Esophagus (tissue), 2 donors: ENCODE results near the gene ITGBL1. TPM values are rescaled to one million over a fixed set of nuclear protein-coding genes. Genes with fewer than 3 reads are reported as not detected.

Experiments used
- H3K27ac ChIP-seq, 2 donors: one replicate each; pipeline ENCODE4 v1.5.1; 2013; ENCODE audit warnings: low read depth in 2 of 2, mild to moderate bottlenecking in 2 of 2, inconsistent platforms in 1 of 2, low read length in 1 of 2, moderate library complexity in 1 of 2
- H3K27me3 ChIP-seq, 2 donors: one replicate each; pipeline ENCODE4 v1.6.1; 2013; ENCODE audit warnings: low read length in 2 of 2, control low read depth in 1 of 2, mild to moderate bottlenecking in 1 of 2; ENCODE audit not compliant: insufficient read depth in 2 of 2, control insufficient read depth in 1 of 2
- H3K36me3 ChIP-seq, 2 donors: one replicate each; pipeline ENCODE4 v1.6.1; 2013; ENCODE audit warnings: low read length in 1 of 2; ENCODE audit not compliant: control insufficient read depth in 2 of 2, insufficient read depth in 2 of 2
- H3K4me1 ChIP-seq, 2 donors: one replicate each; pipeline ENCODE4 v1.6.1; 2013; ENCODE audit warnings: low read length in 1 of 2; ENCODE audit not compliant: control insufficient read depth in 2 of 2, insufficient read depth in 2 of 2
- H3K4me3 ChIP-seq, 2 donors: one replicate each; pipeline ENCODE4 v1.5.1; 2013; ENCODE audit warnings: low read length in 2 of 2, mild to moderate bottlenecking in 2 of 2, low read depth in 1 of 2, moderate library complexity in 1 of 2
- H3K9me3 ChIP-seq, 2 donors: one replicate each; pipeline ENCODE4 v1.6.1; 2013; ENCODE audit warnings: mild to moderate bottlenecking in 2 of 2, low read depth in 1 of 2, low read length in 1 of 2, moderate library complexity in 1 of 2; ENCODE audit not compliant: control insufficient read depth in 2 of 2, insufficient read depth in 1 of 2
- WGBS, 2 donors: extraction: QIAGEN DNeasy Blood & Tissue Kit; methylation state at CpG; one replicate each; pipeline ENCODE4 v1.1.7; 2013; 5-methylcytosine and 5-hydroxymethylcytosine counted together
- polyA plus RNA-seq, 2 donors: library from polyadenylated mRNA; stranded (reverse); fragments of 200-250 nt; gene quantifications; one replicate each; pipeline ENCODE4 v1.2.3, GENCODE V29; 2013
- donor health status: healthy with polysubstance abuse.
- donor health status: Bipolar disorder and iron deficiency.

The ITGBL1 gene
- polyA plus RNA-seq, 2 donors, result 0.96 to 1.0 TPM

DNA sequence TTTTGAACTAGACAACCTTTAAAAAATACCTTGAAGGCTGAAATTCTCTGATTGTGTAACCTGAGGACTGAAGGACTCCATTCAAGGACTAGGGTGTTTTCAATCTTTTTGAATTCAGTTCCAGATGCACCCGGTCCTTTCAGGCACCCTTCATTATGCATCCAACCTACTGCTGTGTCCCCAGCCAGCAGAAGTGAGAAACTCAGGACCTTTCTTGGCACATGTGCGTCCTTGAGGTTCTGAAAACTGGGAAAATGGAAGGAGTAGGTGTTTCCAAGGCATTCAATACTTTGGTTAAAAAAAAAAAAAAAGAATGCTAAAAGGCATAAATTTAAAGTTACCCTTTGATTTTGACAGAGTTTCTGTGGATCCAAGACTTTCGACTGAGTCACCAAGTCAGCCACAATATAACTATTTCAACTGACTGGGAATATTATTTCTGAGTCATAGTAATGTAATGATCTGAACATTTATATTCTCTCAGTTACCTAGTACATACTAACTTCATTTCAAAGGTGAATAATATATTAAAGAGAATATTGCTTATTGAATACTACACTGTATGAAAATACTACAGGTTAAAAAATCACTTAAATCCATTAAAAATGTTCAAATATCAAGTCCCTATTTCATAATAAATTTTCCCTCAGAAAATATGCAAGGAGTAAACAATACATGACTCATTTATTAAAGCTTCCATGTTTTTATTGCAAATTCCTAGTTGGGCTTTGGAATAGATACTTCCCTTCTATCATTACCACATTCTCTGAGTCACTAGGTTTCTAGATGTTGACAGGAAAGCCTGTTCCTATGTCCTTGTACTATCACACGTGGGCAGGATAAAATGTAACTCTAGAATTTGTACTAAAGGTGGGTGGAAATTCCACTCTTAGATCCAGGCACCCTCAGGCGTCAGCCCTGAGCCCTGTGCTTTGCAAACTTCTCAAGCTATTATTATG lies 2.4 kb upstream of the ITGBL1 start:
- Histone ChIP-seq H3K9me3 (no peaks in the 10 kb centered on the region), H3K4me3 (no peak overlapping the region), H3K27ac (no peak overlapping the region), H3K36me3 (no peaks in the 10 kb centered on the region), H3K4me1 (no peaks in the 10 kb centered on the region), H3K27me3 (no peaks in the 10 kb centered on the region)
- WGBS, 2 donors, result 35 to 39% methylated on average over 5 of the region's 5 CpGs

DNA sequence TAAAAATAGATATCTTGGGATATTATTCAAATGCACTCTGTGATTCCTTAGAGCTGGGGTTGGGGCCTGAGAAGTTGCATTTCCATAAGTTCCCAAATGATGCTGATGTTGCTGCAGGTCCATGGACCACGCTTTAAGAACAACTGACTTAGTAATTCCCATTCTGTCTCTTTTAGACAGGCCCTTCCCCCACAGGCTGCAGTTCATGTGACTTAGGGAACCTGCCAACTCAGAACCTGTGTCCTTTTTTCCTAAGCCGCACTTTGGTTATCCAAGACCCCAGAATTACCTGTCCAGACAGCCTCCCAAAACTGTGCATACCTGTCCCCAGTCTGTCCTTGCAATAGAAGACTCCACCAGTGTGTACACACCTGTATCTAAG lies 1.7 kb upstream of the ITGBL1 start:
- no peaks in the 10 kb centered on the region for H3K4me1 ChIP-seq
- 61 to 74% methylated on average over 2 of the region's 2 CpGs for WGBS, 2 donors
- H3K9me3 ChIP-seq, result no peaks in the 10 kb centered on the region
- no peaks in the 10 kb centered on the region for H3K36me3 ChIP-seq
- H3K4me3 ChIP-seq, result no peak overlapping the region
- H3K27ac ChIP-seq, result no peak overlapping the region
- H3K27me3 ChIP-seq, result no peaks in the 10 kb centered on the region

DNA sequence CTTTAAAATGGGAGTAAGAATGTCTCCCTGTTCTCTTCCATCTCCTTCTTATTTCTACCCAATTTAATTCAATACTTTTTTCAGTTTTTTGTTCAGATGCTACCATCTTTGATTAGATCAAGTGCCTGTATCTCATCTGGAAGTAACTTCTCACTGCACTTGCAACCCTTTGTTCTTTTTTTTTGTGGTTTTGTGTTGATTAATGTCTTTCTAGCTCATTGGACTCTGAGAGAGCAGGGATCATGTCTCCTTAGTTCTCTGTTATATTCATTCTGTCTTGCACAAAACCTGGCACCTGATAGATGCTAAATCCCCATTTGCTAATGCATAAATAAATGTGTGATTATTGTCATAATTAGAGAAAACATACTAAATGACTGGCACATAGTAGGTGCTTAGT lies 834 bp upstream of the ITGBL1 start:
- H3K27ac ChIP-seq, result no peak overlapping the region
- no peaks in the 10 kb centered on the region for H3K36me3 ChIP-seq

GRCh38 chr13:101453784-101454201 lies 1.3 kb downstream of the ITGBL1 start:
- 6 to 8% methylated on average over 41 of the region's 41 CpGs for WGBS, 2 donors
- Histone ChIP-seq H3K4me1 (no peaks in the 10 kb centered on the region), H3K27ac (peak overlapping the region in 1 of 2 donors; percentile 48), H3K27me3 (no peaks in the 10 kb centered on the region), H3K36me3 (no peaks in the 10 kb centered on the region), H3K9me3 (no peaks in the 10 kb centered on the region), H3K4me3 (peak overlapping the region; percentile 54 to 59)

More for the DNA sequence above, 834 bp upstream of the ITGBL1 start:
- Histone ChIP-seq H3K4me3 (no peak overlapping the region), H3K27me3 (no peaks in the 10 kb centered on the region), H3K4me1 (no peaks in the 10 kb centered on the region), H3K9me3 (no peaks in the 10 kb centered on the region)

DNA sequence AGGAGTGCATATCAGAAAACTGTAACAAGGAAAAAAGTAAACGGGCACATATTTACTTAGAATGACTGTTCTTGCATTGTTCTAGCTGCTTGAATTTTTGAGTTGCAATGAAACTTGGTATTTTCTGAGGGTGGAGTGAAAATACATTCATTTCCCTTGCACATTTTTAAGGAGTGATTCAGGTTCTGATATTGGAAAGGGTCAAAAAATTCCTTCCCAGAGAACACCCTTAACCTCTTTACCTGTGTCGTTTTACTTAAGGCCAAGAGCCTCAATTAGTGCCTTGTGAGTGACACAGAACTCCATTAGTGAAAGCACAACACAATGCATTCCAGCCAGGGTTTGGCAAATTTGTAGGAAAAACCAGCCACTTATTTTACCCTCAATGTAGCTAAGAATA lies 2.3 kb downstream of the ITGBL1 start:
- Histone ChIP-seq H3K36me3 (no peaks in the 10 kb centered on the region), H3K4me1 (no peaks in the 10 kb centered on the region), H3K27me3 (no peaks in the 10 kb centered on the region), H3K27ac (no peak overlapping the region), H3K9me3 (no peaks in the 10 kb centered on the region), H3K4me3 (no peak overlapping the region)
- WGBS, 2 donors, result 48 to 52% methylated on average over 2 of the region's 2 CpGs

DNA sequence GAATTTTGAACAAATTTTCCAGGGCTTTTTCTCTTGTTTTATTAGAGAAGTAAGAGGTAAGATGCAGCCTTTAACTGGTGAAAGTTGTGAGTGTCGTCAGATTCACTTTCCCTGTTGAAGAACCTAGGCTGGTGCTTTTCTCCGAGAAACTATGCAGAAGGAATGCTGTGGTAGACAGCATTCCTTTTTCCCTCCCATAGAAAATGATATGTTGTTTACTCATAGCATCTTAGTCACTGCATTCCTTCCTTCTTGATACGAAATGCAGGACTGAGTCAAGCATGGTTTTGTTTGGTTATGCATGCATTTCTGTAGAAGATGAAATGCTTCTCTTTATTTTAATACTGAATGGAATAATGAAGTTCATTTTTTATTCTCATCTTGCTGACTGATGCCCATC lies 3.4 kb downstream of the ITGBL1 start:
- Histone ChIP-seq H3K4me1 (no peaks in the 10 kb centered on the region), H3K4me3 (no peak overlapping the region), H3K9me3 (no peaks in the 10 kb centered on the region), H3K27ac (no peak overlapping the region), H3K27me3 (no peaks in the 10 kb centered on the region), H3K36me3 (no peaks in the 10 kb centered on the region)
- WGBS, 2 donors, result 31 to 32% methylated on average over 3 of the region's 3 CpGs

DNA sequence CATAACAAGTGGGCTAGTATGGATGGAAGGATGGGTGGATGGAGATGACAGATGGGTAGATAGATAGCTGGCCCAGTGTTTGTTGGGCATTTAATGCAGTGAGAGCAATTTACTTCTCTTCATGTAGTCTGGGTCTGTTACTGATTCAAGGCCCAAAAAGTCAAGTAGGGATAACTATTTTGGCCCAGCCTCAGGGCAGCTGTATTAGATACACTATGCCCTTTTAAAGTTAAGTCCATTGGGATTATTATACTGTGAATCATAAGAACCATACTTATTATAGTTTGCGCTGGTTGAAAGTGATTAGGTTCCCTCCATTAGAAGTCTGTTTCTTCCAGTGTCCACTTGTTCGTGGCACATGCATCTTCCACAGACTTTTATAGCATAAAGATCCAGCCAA lies 4.7 kb downstream of the ITGBL1 start:
- H3K27ac ChIP-seq, result no peak overlapping the region
- H3K4me1 ChIP-seq, result no peaks in the 10 kb centered on the region
- WGBS, 2 donors, result 85 to 91% methylated on average over 2 of the region's 2 CpGs
- no peaks in the 10 kb centered on the region for H3K9me3 ChIP-seq
- no peaks in the 10 kb centered on the region for H3K36me3 ChIP-seq
- H3K27me3 ChIP-seq, result no peaks in the 10 kb centered on the region
- H3K4me3 ChIP-seq, result no peak overlapping the region

- Histone ChIP-seq H3K4me1 (no peaks in the 10 kb centered on the region), H3K27me3 (peaks cover 0 to 2% of the 10 kb centered on the region in 2 donors), H3K4me3 (no peak overlapping the region), H3K36me3 (no peaks in the 10 kb centered on the region), H3K27ac (no peak overlapping the region), H3K9me3 (no peaks in the 10 kb centered on the region)
- WGBS, 2 donors, result 57 to 63% methylated on average over 3 of the region's 3 CpGs
Measured at GRCh38 chr13:101465877-101466276, 13.4 kb downstream of the ITGBL1 start.

- H3K27me3 ChIP-seq, result peaks cover 0 to 2% of the 10 kb centered on the region in 2 donors
- no peaks in the 10 kb centered on the region for H3K9me3 ChIP-seq
- H3K4me3 ChIP-seq, result no peak overlapping the region
- no peak overlapping the region for H3K27ac ChIP-seq
- H3K36me3 ChIP-seq, result no peaks in the 10 kb centered on the region
- no peaks in the 10 kb centered on the region for H3K4me1 ChIP-seq
- 72 to 73% methylated on average over 4 of the region's 4 CpGs for WGBS, 2 donors
Measured at GRCh38 chr13:101467415-101467814, 14.9 kb downstream of the ITGBL1 start.

- no peaks in the 10 kb centered on the region for H3K9me3 ChIP-seq
- H3K27ac ChIP-seq, result no peak overlapping the region
- H3K4me1 ChIP-seq, result no peaks in the 10 kb centered on the region
- H3K27me3 ChIP-seq, result no peaks in the 10 kb centered on the region
- no peaks in the 10 kb centered on the region for H3K36me3 ChIP-seq
- WGBS, 2 donors, result 60 to 63% methylated on average over 2 of the region's 2 CpGs
- H3K4me3 ChIP-seq, result no peak overlapping the region
Measured at GRCh38 chr13:101473458-101473857, 21.0 kb downstream of the ITGBL1 start.
